ENCODE results near the gene PIGQ.

- TF ChIP-seq CTCF (IDR thresholded peaks at IDR 0.05) (no peak), EP300 (IDR thresholded peaks at IDR 0.05; ENCODE audit: low read depth) (no peak), POLR2A (IDR thresholded peaks at IDR 0.05) (no peak), POLR2AphosphoS5 (IDR thresholded peaks at IDR 0.05) (no peak)
Observed at GRCh38 chr16:577796-578195, 8.0 kb downstream of the PIGQ start.

All from transverse colon (tissue), 4 donors.